GM23338 (cell line): Measurements from ENCODE around the gene ZCCHC2. TPM values are rescaled to one million over a fixed set of nuclear protein-coding genes. Genes with fewer than 3 reads are reported as not detected.

Experiments used
- ATAC-seq: fragments of 200-7000 bp; cut with Tn5 transposase; 3 replicates; pipeline ENCODE4 v1.9.1; 2020
- DNase-seq: peaks from one replicate; pipeline ENCODE4 v3.0.0-alpha.2; 2015; ENCODE audit warnings: low spot score
- H2AFZ ChIP-seq: fragments of 200-600 bp; sonication (generic); 2 replicates; pipeline ENCODE4 v1.8.0; 2016; ENCODE audit warnings: antibody characterized with exemption, mild to moderate bottlenecking, moderate library complexity
- H3F3A ChIP-seq: fragments of 200-600 bp; sonication (generic); replicated peaks from 2 replicates; pipeline ENCODE4 v1.8.0; 2017; ENCODE audit warnings: antibody characterized with exemption, mixed run types, low read depth
- H3K27ac ChIP-seq: fragments of 200-600 bp; sonication (generic); 2 replicates; pipeline ENCODE4 v1.6.1; 2016; ENCODE audit warnings: low read depth
- H3K27me3 ChIP-seq: fragments of 200-600 bp; sonication (generic); 2 replicates; pipeline ENCODE4 v1.8.0; 2016; ENCODE audit warnings: mild to moderate bottlenecking, mixed run types, moderate library complexity; ENCODE audit not compliant: insufficient read depth
- H3K36me3 ChIP-seq: fragments of 200-600 bp; sonication (generic); 2 replicates; pipeline ENCODE4 v1.8.0; 2016; ENCODE audit warnings: mild to moderate bottlenecking; ENCODE audit not compliant: insufficient read depth
- H3K4me1 ChIP-seq: fragments of 200-600 bp; sonication (generic); 2 replicates; pipeline ENCODE4 v1.8.0; 2016; ENCODE audit warnings: mild to moderate bottlenecking, moderate library complexity; ENCODE audit not compliant: insufficient read depth
- H3K4me2 ChIP-seq: fragments of 200-600 bp; sonication (generic); 2 replicates; pipeline ENCODE4 v1.7.1; 2017; ENCODE audit warnings: mixed run types
- H3K4me3 ChIP-seq: fragments of 200-600 bp; sonication (generic); 2 replicates; pipeline ENCODE4 v1.6.1; 2016; ENCODE audit warnings: mixed run types
- H3K79me2 ChIP-seq: fragments of 200-600 bp; sonication (generic); replicated peaks from 2 replicates; pipeline ENCODE4 v1.8.0; 2017; ENCODE audit warnings: mild to moderate bottlenecking; ENCODE audit not compliant: insufficient read depth
- H3K9me2 ChIP-seq: fragments of 200-600 bp; sonication (generic); 2 replicates; pipeline ENCODE4 v1.8.0; 2017; ENCODE audit not compliant: insufficient read depth
- H4K20me1 ChIP-seq: fragments of 200-600 bp; sonication (generic); replicated peaks from 2 replicates; pipeline ENCODE4 v1.8.0; 2017; ENCODE audit warnings: mild to moderate bottlenecking; ENCODE audit not compliant: insufficient read depth
- H3K27ac Mint-ChIP-seq: 2 replicates; pipeline ENCODE4 v1.8.0; 2020; ENCODE audit warnings: inconsistent platforms, mild to moderate bottlenecking, moderate library complexity, mixed read lengths
- H3K27me3 Mint-ChIP-seq: 3 replicates; pipeline ENCODE4 v1.8.0; 2022; ENCODE audit warnings: low read depth, mild to moderate bottlenecking, moderate library complexity, mixed read lengths, inconsistent platforms; ENCODE audit not compliant: insufficient read depth, poor library complexity
- H3K36me3 Mint-ChIP-seq: 3 replicates; pipeline ENCODE4 v1.8.0; 2021; ENCODE audit warnings: low read depth, mild to moderate bottlenecking, inconsistent platforms, moderate library complexity, mixed read lengths
- H3K4me1 Mint-ChIP-seq: 3 replicates; pipeline ENCODE4 v1.8.0; 2020; ENCODE audit warnings: mild to moderate bottlenecking, inconsistent platforms, mixed read lengths
- H3K4me3 Mint-ChIP-seq: 3 replicates; pipeline ENCODE4 v1.8.0; 2021; ENCODE audit warnings: moderate library complexity, mild to moderate bottlenecking, inconsistent platforms, mixed read lengths
- H3K9me3 Mint-ChIP-seq: 3 replicates; pipeline ENCODE4 v1.8.0; 2020; ENCODE audit warnings: moderate library complexity, mild to moderate bottlenecking, inconsistent platforms, mixed read lengths
- CTCF ChIP-seq, 2 experiments: fragments of 200-600 bp in 1 of 2; sonication (generic) in 1 of 2; conservative IDR thresholded peaks; 2 replicates each; pipeline versions ENCODE4 v1.5.1 to v1.6.1; 2016 to 2017; ENCODE audit warnings: antibody characterized with exemption in 2 of 2, low read depth in 2 of 2, mild to moderate bottlenecking in 2 of 2, moderate library complexity in 1 of 2
- EZH2phosphoT487 ChIP-seq: fragments of 200-600 bp; sonication (generic); IDR thresholded peaks from one replicate; pipeline ENCODE4 v1.8.1; 2018; ENCODE audit warnings: antibody characterized with exemption; ENCODE audit not compliant: unreplicated experiment
- JUNB ChIP-seq: IDR thresholded peaks from one replicate; pipeline ENCODE4 v1.6.1; 2016; ENCODE audit warnings: antibody characterized with exemption; ENCODE audit not compliant: unreplicated experiment
- NANOG ChIP-seq: IDR thresholded peaks from 2 replicates; pipeline ENCODE4 v1.6.1; 2016; ENCODE audit warnings: antibody characterized with exemption, borderline replicate concordance
- STAT1 ChIP-seq: IDR thresholded peaks from one replicate; pipeline ENCODE4 v1.6.1; 2016; ENCODE audit warnings: antibody characterized with exemption; ENCODE audit not compliant: unreplicated experiment
- ZNF114 ChIP-seq: fragments of 250-450 bp; sonication (Bioruptor Pico); IDR thresholded peaks from 2 replicates; pipeline ENCODE4 v1.5.0; 2020; ENCODE audit warnings: mild to moderate bottlenecking, moderate library complexity
- ZNF331 ChIP-seq: fragments of 250-450 bp; sonication (Bioruptor Pico); IDR thresholded peaks from 2 replicates; pipeline ENCODE4 v1.5.0; 2020; ENCODE audit warnings: low read depth, mild to moderate bottlenecking, moderate library complexity
- polyA plus RNA-seq: library from polyadenylated mRNA; unstranded; fragments of >200 nt; fragmentation: Nextera tagmentation; extraction: Ambion mirVana; gene quantifications from 2 replicates; pipeline ENCODE4 v1.2.1, GENCODE V29; 2016
- total RNA-seq: library from RNA; depleted of rRNA; stranded (reverse); fragments of >200 nt; shearing (Covaris generic); gene quantifications from 2 replicates; pipeline ENCODE4 v1.2.3, GENCODE V29; 2014
- TF ChIP-seq, protein P1 (sequence below): IDR thresholded peaks from one replicate; pipeline ENCODE4 v1.6.1; 2018; ENCODE audit warnings: antibody characterized with exemption; ENCODE audit not compliant: unreplicated experiment

Gene ZCCHC2
- total and polyA plus RNA-seq, 2 experiments from 2014 or later = 5.4 to 15.4 TPM

- no peak overlapping the region for H3K27ac Mint-ChIP-seq
- H4K20me1 ChIP-seq = peaks cover 5% of the 10 kb centered on the region; the same call in 1 of the 2 replicates
- DNase-seq (no peak), ATAC-seq (no peak)
- no peak overlapping the region for H3K4me2 ChIP-seq
- H3K4me3 ChIP-seq = no peak overlapping the region
- H3K4me3 Mint-ChIP-seq = no peak overlapping the region
- TF ChIP-seq ZNF331 (CRISPR knock-in tag) = no peak
- TF ChIP-seq NANOG = no peak
- no peak for TF ChIP-seq ZNF114 (CRISPR knock-in tag)
- no peak for TF ChIP-seq EZH2phosphoT487
- TF ChIP-seq JUNB = no peak
- TF ChIP-seq, protein P1, sequence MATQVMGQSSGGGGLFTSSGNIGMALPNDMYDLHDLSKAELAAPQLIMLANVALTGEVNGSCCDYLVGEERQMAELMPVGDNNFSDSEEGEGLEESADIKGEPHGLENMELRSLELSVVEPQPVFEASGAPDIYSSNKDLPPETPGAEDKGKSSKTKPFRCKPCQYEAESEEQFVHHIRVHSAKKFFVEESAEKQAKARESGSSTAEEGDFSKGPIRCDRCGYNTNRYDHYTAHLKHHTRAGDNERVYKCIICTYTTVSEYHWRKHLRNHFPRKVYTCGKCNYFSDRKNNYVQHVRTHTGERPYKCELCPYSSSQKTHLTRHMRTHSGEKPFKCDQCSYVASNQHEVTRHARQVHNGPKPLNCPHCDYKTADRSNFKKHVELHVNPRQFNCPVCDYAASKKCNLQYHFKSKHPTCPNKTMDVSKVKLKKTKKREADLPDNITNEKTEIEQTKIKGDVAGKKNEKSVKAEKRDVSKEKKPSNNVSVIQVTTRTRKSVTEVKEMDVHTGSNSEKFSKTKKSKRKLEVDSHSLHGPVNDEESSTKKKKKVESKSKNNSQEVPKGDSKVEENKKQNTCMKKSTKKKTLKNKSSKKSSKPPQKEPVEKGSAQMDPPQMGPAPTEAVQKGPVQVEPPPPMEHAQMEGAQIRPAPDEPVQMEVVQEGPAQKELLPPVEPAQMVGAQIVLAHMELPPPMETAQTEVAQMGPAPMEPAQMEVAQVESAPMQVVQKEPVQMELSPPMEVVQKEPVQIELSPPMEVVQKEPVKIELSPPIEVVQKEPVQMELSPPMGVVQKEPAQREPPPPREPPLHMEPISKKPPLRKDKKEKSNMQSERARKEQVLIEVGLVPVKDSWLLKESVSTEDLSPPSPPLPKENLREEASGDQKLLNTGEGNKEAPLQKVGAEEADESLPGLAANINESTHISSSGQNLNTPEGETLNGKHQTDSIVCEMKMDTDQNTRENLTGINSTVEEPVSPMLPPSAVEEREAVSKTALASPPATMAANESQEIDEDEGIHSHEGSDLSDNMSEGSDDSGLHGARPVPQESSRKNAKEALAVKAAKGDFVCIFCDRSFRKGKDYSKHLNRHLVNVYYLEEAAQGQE = no peak
- TF ChIP-seq CTCF (conservative IDR thresholded peaks at IDR 0.05; ENCODE audit: low read depth in 2 of 2) = no peak
- H3K27ac ChIP-seq = no peak overlapping the region
- H3K27me3 Mint-ChIP-seq = peaks cover 5% of the 10 kb centered on the region
- H3K4me1 ChIP-seq = no peaks in the 10 kb centered on the region
- H3K36me3 ChIP-seq = no peaks in the 10 kb centered on the region
- H3K36me3 Mint-ChIP-seq = peaks cover 4% of the 10 kb centered on the region; the same call in 1 of the 3 replicates
- H3K4me1 Mint-ChIP-seq = no peaks in the 10 kb centered on the region; the same call in 2 of the 3 replicates
- H2AFZ ChIP-seq = no peak overlapping the region
- no peaks in the 10 kb centered on the region for H3K79me2 ChIP-seq
- peaks cover 5% of the 10 kb centered on the region; the same call in 2 of the 3 replicates for H3K9me3 Mint-ChIP-seq
- H3K9me2 ChIP-seq = no peaks in the 10 kb centered on the region
- H3K27me3 ChIP-seq = peaks cover 12% of the 10 kb centered on the region
- H3F3A ChIP-seq = no peaks in the 10 kb centered on the region
Measured at GRCh38 chr18:62516242-62516641, 6.6 kb upstream of the ZCCHC2 start.

GRCh38 chr18:62518460-62519375 lies 4.1 kb upstream of the ZCCHC2 start:
- H3K27ac Mint-ChIP-seq = no peak overlapping the region
- DNase-seq (no peak), ATAC-seq (no peak)
- H3K27me3 ChIP-seq = peaks cover 20% of the 10 kb centered on the region
- H4K20me1 ChIP-seq = peaks cover 6% of the 10 kb centered on the region; the same call in 1 of the 2 replicates
- no peaks in the 10 kb centered on the region for H3F3A ChIP-seq
- H3K9me3 Mint-ChIP-seq = peaks cover 8% of the 10 kb centered on the region
- H3K79me2 ChIP-seq = no peaks in the 10 kb centered on the region
- H3K4me3 Mint-ChIP-seq = no peak overlapping the region
- H3K36me3 Mint-ChIP-seq = peaks cover 3% of the 10 kb centered on the region; the same call in 1 of the 3 replicates
- no peaks in the 10 kb centered on the region for H3K9me2 ChIP-seq
- H2AFZ ChIP-seq = no peak overlapping the region
- H3K4me2 ChIP-seq = no peak overlapping the region
- no peaks in the 10 kb centered on the region for H3K36me3 ChIP-seq
- H3K4me1 ChIP-seq = 0 out of 2 replicates have a peak, but pooled peaks cover 3% of the 10 kb centered on the region
- H3K4me1 Mint-ChIP-seq = peaks cover 6% of the 10 kb centered on the region; the same call in 2 of the 3 replicates
- H3K4me3 ChIP-seq = no peak overlapping the region
- H3K27ac ChIP-seq = no peak overlapping the region
- H3K27me3 Mint-ChIP-seq = peaks cover 13% of the 10 kb centered on the region
- TF ChIP-seq JUNB = no peak
- no peak for TF ChIP-seq ZNF114 (CRISPR knock-in tag)
- TF ChIP-seq EZH2phosphoT487 = no peak
- TF ChIP-seq STAT1 = no peak
- TF ChIP-seq, protein P1 = no peak
